ENCODE results near the gene RNASE8.

GRCh38 chr14:21098076-21098891 lies 40.7 kb downstream of the RNASE8 start, which contains the start of gene ZNF219:
- no peak for TF ChIP-seq TAF1 (IDR thresholded peaks at IDR 0.05; ENCODE audit: borderline replicate concordance, low read depth, low read length)
- no peak for TF ChIP-seq SPI1 (IDR thresholded peaks at IDR 0.05; ENCODE audit: borderline replicate concordance, insufficient read depth, low read depth, low read length)
- no peak for TF ChIP-seq CTCF (IDR thresholded peaks at IDR 0.05 in 2 of 3, conservative IDR thresholded peaks at IDR 0.05 in 1 of 3; ENCODE audit: control insufficient read depth in 2 of 3, extremely low read depth in 1 of 3, insufficient read depth in 1 of 3, low read depth in 3 of 3, low read length in 3 of 3)
- TF ChIP-seq E2F4 (IDR thresholded peaks at IDR 0.05; ENCODE audit: low read depth, low read length), result no peak
- TF ChIP-seq JUND (IDR thresholded peaks at IDR 0.05; ENCODE audit: low read depth, low read length), result no peak
- no peak for TF ChIP-seq SRF (IDR thresholded peaks at IDR 0.05; ENCODE audit: low read depth in 2 of 2, low read length in 2 of 2)

Measured in GM12878 (cell line).